ENCODE data around the gene ZNF98. TPM values are rescaled to one million over a fixed set of nuclear protein-coding genes. Genes with fewer than 3 reads are reported as not detected.

Gene ZNF98
- polyA plus RNA-seq (2011; rRNA removed), result not detected in 2 replicates
- not detected in 2 replicates for polyA plus RNA-seq (2012; cell fraction: cytosol; rRNA removed)
- not detected in 2 replicates for polyA plus RNA-seq (2012; cell fraction: nucleus; rRNA removed)
- polyA plus RNA-seq (2017; fragmentation: RNase III; extraction: RNeasy Plus Mini Kit Qiagen cat#74134 plus additional on column Dnase treatment), result not detected in 3 replicates
- polyA minus RNA-seq (2011; rRNA and poly(A)+ RNA removed), result not detected in 2 replicates

GRCh38 chr19:22422211-22422610, at the start of gene ZNF98:
ZNF98 (minus strand) TSS chr19:22422346; CDS start chr19:22422224, 122 bp downstream.
- Histone ChIP-seq H3K27ac (no peak within 1 kb of the TSS), H3K4me3 (no peak within 1 kb of the TSS)
- no peak for FAIRE-seq

GRCh38 chr19:22446605-22447004, 24.5 kb upstream of the ZNF98 start:
- ChIA-PET POLR2A (no interaction called here), CTCF (no interaction called here)
- DNase-seq (ENCODE audit: low read depth in 1 of 2, low spot score in 1 of 2) (no peak), FAIRE-seq (no peak), ATAC-seq (no peak)
- peaks cover 46% of the 10 kb centered on the region for H3K9me3 ChIP-seq
- H3K27ac ChIP-seq, result no peak overlapping the region
- 5% methylated on average over 3 of the region's 3 CpGs for WGBS (ENCODE audit: missing lambda C conversion rate)
- H3K4me2 ChIP-seq, result no peak overlapping the region
- TF ChIP-seq RARB (CRISPR knock-in tag; IDR thresholded peaks at IDR 0.05) (no peak), MAFK (IDR thresholded peaks at IDR 0.05; ENCODE audit: partially characterized antibody) (peak; percentile 37)
- no peaks in the 10 kb centered on the region for H3K4me1 ChIP-seq
- H3K4me3 ChIP-seq, result no peak overlapping the region

More at GRCh38 chr19:22422211-22422610, at the start of gene ZNF98:
- ATAC-seq (no peak), DNase-seq (ENCODE audit: low read depth in 1 of 2, low spot score in 1 of 2) (no peak)
- ChIA-PET POLR2A (no interaction called here), CTCF (interaction anchor here (0.6 to 1.3 kb wide), 2 partner anchors 14 to 190 kb away, joined by 3 read pairs; no protein-coding TSS in a partner anchor)
- Histone ChIP-seq H3K4me1 (no peaks in the 10 kb centered on the region), H3K4me2 (no peak within 1 kb of the TSS), H3K9me3 (peaks cover 17% of the 10 kb centered on the region; the same call in 2 of the 3 replicates)
- 46% methylated on average over 16 of the region's 16 CpGs for WGBS (ENCODE audit: missing lambda C conversion rate)
- no peak for TF ChIP-seq CTCF (IDR thresholded peaks at IDR 0.05)
- TF ChIP-seq FOSB (CRISPR knock-in tag; IDR thresholded peaks at IDR 0.05), result no peak
- TF ChIP-seq, protein P1, sequence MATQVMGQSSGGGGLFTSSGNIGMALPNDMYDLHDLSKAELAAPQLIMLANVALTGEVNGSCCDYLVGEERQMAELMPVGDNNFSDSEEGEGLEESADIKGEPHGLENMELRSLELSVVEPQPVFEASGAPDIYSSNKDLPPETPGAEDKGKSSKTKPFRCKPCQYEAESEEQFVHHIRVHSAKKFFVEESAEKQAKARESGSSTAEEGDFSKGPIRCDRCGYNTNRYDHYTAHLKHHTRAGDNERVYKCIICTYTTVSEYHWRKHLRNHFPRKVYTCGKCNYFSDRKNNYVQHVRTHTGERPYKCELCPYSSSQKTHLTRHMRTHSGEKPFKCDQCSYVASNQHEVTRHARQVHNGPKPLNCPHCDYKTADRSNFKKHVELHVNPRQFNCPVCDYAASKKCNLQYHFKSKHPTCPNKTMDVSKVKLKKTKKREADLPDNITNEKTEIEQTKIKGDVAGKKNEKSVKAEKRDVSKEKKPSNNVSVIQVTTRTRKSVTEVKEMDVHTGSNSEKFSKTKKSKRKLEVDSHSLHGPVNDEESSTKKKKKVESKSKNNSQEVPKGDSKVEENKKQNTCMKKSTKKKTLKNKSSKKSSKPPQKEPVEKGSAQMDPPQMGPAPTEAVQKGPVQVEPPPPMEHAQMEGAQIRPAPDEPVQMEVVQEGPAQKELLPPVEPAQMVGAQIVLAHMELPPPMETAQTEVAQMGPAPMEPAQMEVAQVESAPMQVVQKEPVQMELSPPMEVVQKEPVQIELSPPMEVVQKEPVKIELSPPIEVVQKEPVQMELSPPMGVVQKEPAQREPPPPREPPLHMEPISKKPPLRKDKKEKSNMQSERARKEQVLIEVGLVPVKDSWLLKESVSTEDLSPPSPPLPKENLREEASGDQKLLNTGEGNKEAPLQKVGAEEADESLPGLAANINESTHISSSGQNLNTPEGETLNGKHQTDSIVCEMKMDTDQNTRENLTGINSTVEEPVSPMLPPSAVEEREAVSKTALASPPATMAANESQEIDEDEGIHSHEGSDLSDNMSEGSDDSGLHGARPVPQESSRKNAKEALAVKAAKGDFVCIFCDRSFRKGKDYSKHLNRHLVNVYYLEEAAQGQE (IDR thresholded peaks at IDR 0.05), result no peak

DNA sequence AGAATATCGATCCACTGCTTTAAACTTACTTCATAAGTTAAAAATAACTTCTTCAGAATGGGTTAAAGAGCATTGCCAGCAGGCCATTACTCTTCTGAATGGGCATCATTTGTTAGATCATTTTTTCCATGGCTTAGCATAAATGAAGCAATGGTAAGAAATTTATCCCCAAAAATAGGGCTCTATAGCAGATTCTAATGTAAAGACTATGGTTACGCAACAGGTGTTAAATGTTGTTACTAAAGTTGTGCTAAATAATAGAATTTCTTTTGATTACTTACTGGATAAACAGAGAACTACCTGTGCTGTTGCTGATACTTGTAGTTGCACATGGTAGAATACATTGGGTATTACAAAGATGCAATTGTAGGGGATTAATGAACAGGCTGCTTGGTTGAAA, 15.9 kb upstream of the ZNF98 start:
- ATAC-seq (no peak), DNase-seq (ENCODE audit: low read depth in 1 of 2, low spot score in 1 of 2) (no peak), FAIRE-seq (peak; percentile 39)
- no peaks in the 10 kb centered on the region for H3K4me1 ChIP-seq
- no peak overlapping the region for H3K27ac ChIP-seq
- ChIA-PET CTCF (interaction anchor here (0.7 kb wide), 1 partner anchor 68 kb away, joined by 3 read pairs; no protein-coding TSS in a partner anchor), POLR2A (no interaction called here)
- H3K4me3 ChIP-seq, result no peak overlapping the region
- H3K4me2 ChIP-seq, result no peak overlapping the region
- WGBS (ENCODE audit: missing lambda C conversion rate), result 29% methylated on average over 2 of the region's 2 CpGs
- peaks cover 43% of the 10 kb centered on the region for H3K9me3 ChIP-seq
- TF ChIP-seq JUN (IDR thresholded peaks at IDR 0.05) (no peak), FOSB (CRISPR knock-in tag; IDR thresholded peaks at IDR 0.05) (no peak), MAZ (IDR thresholded peaks at IDR 0.05; ENCODE audit: borderline replicate concordance, low read depth, low read length) (no peak)

DNA sequence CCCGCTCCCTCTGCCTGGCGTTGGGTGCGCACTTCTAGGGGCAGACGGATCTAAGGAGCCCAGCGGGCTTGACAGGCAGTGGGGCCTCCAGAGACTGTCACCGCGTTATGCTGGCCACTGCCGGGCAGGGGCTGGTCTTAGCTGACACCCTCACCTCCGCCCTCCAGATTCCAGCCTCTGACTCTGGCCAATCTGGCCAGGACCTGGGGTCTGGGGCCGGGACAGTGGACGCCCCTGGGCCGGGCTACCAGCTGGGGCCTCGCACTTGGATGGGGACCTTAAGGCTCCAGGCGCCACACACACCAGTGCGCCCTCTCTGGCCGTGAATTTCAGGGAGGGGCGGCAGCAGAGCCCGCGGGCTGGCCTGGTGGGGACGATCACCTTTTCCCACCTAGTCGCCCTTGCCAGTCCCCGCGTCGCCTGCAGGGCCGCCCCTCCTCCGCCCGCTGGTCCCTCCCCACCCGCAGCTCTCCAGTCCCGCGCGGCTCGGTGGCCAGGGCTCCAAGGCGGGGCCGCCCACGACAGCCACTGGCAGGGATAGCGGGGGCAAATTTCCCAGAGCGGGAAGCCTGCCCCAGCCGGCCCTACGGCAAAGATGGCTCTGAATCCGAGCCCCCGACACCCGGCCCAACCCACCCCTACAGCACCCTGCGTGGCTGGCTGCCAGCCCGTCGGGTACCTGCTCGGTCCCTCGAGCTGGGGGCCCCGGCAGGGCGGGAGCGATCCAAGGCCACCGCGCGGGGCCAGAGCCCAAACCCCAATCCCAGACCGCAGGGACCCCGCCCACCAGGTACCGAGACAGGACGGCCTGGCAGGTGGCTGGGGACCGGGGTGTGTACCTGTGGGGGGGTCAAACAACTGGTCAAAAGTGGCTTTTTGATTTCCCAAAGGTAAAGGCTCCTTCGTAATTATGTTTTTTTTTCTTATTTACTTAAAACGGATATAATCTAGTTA, 6.1 kb upstream of the ZNF98 start:
- POLR2A ChIA-PET, result no interaction called here
- no peak overlapping the region for H3K4me2 ChIP-seq
- ATAC-seq (no peak), DNase-seq (ENCODE audit: low read depth in 1 of 2, low spot score in 1 of 2) (no peak), FAIRE-seq (no peak)
- H3K4me1 ChIP-seq, result no peaks in the 10 kb centered on the region
- WGBS (ENCODE audit: missing lambda C conversion rate), result 47% methylated on average over 34 of the region's 60 CpGs
- H3K4me3 ChIP-seq, result no peak overlapping the region
- H3K27ac ChIP-seq, result no peak overlapping the region
- CTCF ChIA-PET, result no interaction called here
- peaks cover 37% of the 10 kb centered on the region; the same call in 2 of the 3 replicates for H3K9me3 ChIP-seq
- TF ChIP-seq FOXS1 (CRISPR knock-in tag; IDR thresholded peaks at IDR 0.05) (no peak), ZC3H11A (IDR thresholded peaks at IDR 0.05) (no peak), HOXA7 (CRISPR knock-in tag; IDR thresholded peaks at IDR 0.05) (no peak), FOSB (CRISPR knock-in tag; IDR thresholded peaks at IDR 0.05) (no peak), KDM1A (IDR thresholded peaks at IDR 0.05; ENCODE audit: low read depth) (no peak), NR3C1 (IDR thresholded peaks at IDR 0.05) (no peak), TP53 (CRISPR knock-in tag; IDR thresholded peaks at IDR 0.05) (no peak), SMC3 (IDR thresholded peaks at IDR 0.05) (no peak), NPAS2 (CRISPR knock-in tag; IDR thresholded peaks at IDR 0.05; ENCODE audit: borderline replicate concordance) (no peak)
- TF ChIP-seq, protein P2, sequence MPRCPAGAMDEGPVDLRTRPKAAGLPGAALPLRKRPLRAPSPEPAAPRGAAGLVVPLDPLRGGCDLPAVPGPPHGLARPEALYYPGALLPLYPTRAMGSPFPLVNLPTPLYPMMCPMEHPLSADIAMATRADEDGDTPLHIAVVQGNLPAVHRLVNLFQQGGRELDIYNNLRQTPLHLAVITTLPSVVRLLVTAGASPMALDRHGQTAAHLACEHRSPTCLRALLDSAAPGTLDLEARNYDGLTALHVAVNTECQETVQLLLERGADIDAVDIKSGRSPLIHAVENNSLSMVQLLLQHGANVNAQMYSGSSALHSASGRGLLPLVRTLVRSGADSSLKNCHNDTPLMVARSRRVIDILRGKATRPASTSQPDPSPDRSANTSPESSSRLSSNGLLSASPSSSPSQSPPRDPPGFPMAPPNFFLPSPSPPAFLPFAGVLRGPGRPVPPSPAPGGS (IDR thresholded peaks at IDR 0.05), result no peak
- TF ChIP-seq, protein P1 (IDR thresholded peaks at IDR 0.05), result no peak

All from A549 (cell line).